HG03342 (cell line): ENCODE measurements around the gene SHROOM2.
A peak's percentile ranks its signal among the peaks of the same experiment; 100 is the strongest.

ENCODE experiments used
- ATAC-seq: cut with Tn5 transposase; IDR thresholded peaks from one replicate; pipeline ENCODE4 v1.9.1; 2021; ENCODE audit warnings: mild to moderate bottlenecking, moderate library complexity; ENCODE audit not compliant: unreplicated experiment

SHROOM2 gene

GRCh38 chrX:9992061-9992460 is 205.8 kb downstream of the SHROOM2 start:
- no peak for ATAC-seq

GRCh38 chrX:9992724-9993123 is 206.5 kb downstream of the SHROOM2 start:
- ATAC-seq, result no peak

- ATAC-seq, result peak; percentile 94
Measured at GRCh38 chrX:9995855-9996339, 209.7 kb downstream of the SHROOM2 start.

GRCh38 chrX:9997041-9997440 is 210.8 kb downstream of the SHROOM2 start:
- no peak for ATAC-seq

GRCh38 chrX:9997524-9997923 is 211.3 kb downstream of the SHROOM2 start:
- ATAC-seq, result no peak
